ENCODE results near the gene YIPF4.
A peak's percentile ranks its signal among the peaks of the same experiment; 100 is the strongest.
"Not testable (repeated sequence)": the region's sequence is repeated elsewhere in the genome, so short reads cannot be mapped to it uniquely, and the experiment has no call there.

The YIPF4 gene

GRCh38 chr2:32258242-32258641 is 19.5 kb upstream of the YIPF4 start:
- DNase-seq (ENCODE audit: insufficient read length), result no peak
- no peak for TF ChIP-seq POLR2AphosphoS5 (IDR thresholded peaks at IDR 0.05; ENCODE audit: low read depth, low read length)
- no peak for TF ChIP-seq POLR2A (IDR thresholded peaks at IDR 0.05; ENCODE audit: low read depth, low read length)
- no peak for TF ChIP-seq TAF1 (IDR thresholded peaks at IDR 0.05; ENCODE audit: borderline replicate concordance, low read depth, low read length)
- no peak for FAIRE-seq

GRCh38 chr2:32260376-32260775 is 17.3 kb upstream of the YIPF4 start:
- FAIRE-seq, result no peak

GRCh38 chr2:32262105-32262504 is 15.6 kb upstream of the YIPF4 start:
- FAIRE-seq (no peak), DNase-seq (ENCODE audit: insufficient read length) (no peak)
- TF ChIP-seq POLR2A (IDR thresholded peaks at IDR 0.05; ENCODE audit: low read depth, low read length), result no peak
- TF ChIP-seq POLR2AphosphoS5 (IDR thresholded peaks at IDR 0.05; ENCODE audit: low read depth, low read length), result no peak
- no peak for TF ChIP-seq TAF1 (IDR thresholded peaks at IDR 0.05; ENCODE audit: borderline replicate concordance, low read depth, low read length)

More at GRCh38 chr2:32260376-32260775, 17.3 kb upstream of the YIPF4 start:
- TF ChIP-seq POLR2AphosphoS5 (IDR thresholded peaks at IDR 0.05; ENCODE audit: low read depth, low read length), result no peak
- no peak for TF ChIP-seq TAF1 (IDR thresholded peaks at IDR 0.05; ENCODE audit: borderline replicate concordance, low read depth, low read length)
- no peak for TF ChIP-seq POLR2A (IDR thresholded peaks at IDR 0.05; ENCODE audit: low read depth, low read length)
- DNase-seq (ENCODE audit: insufficient read length), result no peak

GRCh38 chr2:32264422-32265105 is 13.1 kb upstream of the YIPF4 start, which contains the start of gene NLRC4:
Gene NLRC4, minus strand, starts transcription at chr2:32264886. Its CDS starts 8,111 bp downstream, at chr2:32256775.
- TF ChIP-seq TAF1 (IDR thresholded peaks at IDR 0.05; ENCODE audit: borderline replicate concordance, low read depth, low read length), result 0 out of 2 replicates have a peak, but pooled peaks have one; percentile 29
- TF ChIP-seq POLR2AphosphoS5 (IDR thresholded peaks at IDR 0.05; ENCODE audit: low read depth, low read length), result no peak
- FAIRE-seq (peak; percentile 74), DNase-seq (ENCODE audit: insufficient read length) (peak; percentile 24)

- DNase-seq (ENCODE audit: insufficient read length), result no peak
- FAIRE-seq, result no peak
- TF ChIP-seq TAF1 (IDR thresholded peaks at IDR 0.05; ENCODE audit: borderline replicate concordance, low read depth, low read length) (no peak), POLR2AphosphoS5 (IDR thresholded peaks at IDR 0.05; ENCODE audit: low read depth, low read length) (no peak), POLR2A (IDR thresholded peaks at IDR 0.05; ENCODE audit: low read depth, low read length) (no peak)
Measured at GRCh38 chr2:32271063-32271462, 6.6 kb upstream of the YIPF4 start.

GRCh38 chr2:32272279-32272678 is 5.4 kb upstream of the YIPF4 start:
- no peak for DNase-seq (ENCODE audit: insufficient read length)
- no peak for FAIRE-seq
- TF ChIP-seq TAF1 (IDR thresholded peaks at IDR 0.05; ENCODE audit: borderline replicate concordance, low read depth, low read length) (no peak), POLR2AphosphoS5 (IDR thresholded peaks at IDR 0.05; ENCODE audit: low read depth, low read length) (no peak), POLR2A (IDR thresholded peaks at IDR 0.05; ENCODE audit: low read depth, low read length) (no peak)

GRCh38 chr2:32274289-32274688 is 3.4 kb upstream of the YIPF4 start:
- no peak for FAIRE-seq
- no peak for TF ChIP-seq POLR2AphosphoS5 (IDR thresholded peaks at IDR 0.05; ENCODE audit: low read depth, low read length)
- TF ChIP-seq POLR2A (IDR thresholded peaks at IDR 0.05; ENCODE audit: low read depth, low read length), result no peak
- TF ChIP-seq TAF1 (IDR thresholded peaks at IDR 0.05; ENCODE audit: borderline replicate concordance, low read depth, low read length), result no peak

GRCh38 chr2:32275790-32276189 is 1.9 kb upstream of the YIPF4 start:
- not testable (repeated sequence) for DNase-seq (ENCODE audit: insufficient read length); FAIRE-seq

More at GRCh38 chr2:32274289-32274688, 3.4 kb upstream of the YIPF4 start:
- DNase-seq (ENCODE audit: insufficient read length), result no peak

GRCh38 chr2:32277363-32277673 is 386 bp upstream of the YIPF4 start:
- DNase-seq (ENCODE audit: insufficient read length), result no peak
- no peak for TF ChIP-seq POLR2A (IDR thresholded peaks at IDR 0.05; ENCODE audit: low read depth, low read length)
- FAIRE-seq, result no peak

- DNase-seq (ENCODE audit: insufficient read length), result no peak
- FAIRE-seq, result no peak
- TF ChIP-seq POLR2A (IDR thresholded peaks at IDR 0.05; ENCODE audit: low read depth, low read length) (no peak), POLR2AphosphoS5 (IDR thresholded peaks at IDR 0.05; ENCODE audit: low read depth, low read length) (no peak), TAF1 (IDR thresholded peaks at IDR 0.05; ENCODE audit: borderline replicate concordance, low read depth, low read length) (no peak)
Measured at GRCh38 chr2:32278478-32278853, 762 bp downstream of the YIPF4 start.

- FAIRE-seq (no peak), DNase-seq (ENCODE audit: insufficient read length) (no peak)
- no peak for TF ChIP-seq POLR2A (IDR thresholded peaks at IDR 0.05; ENCODE audit: low read depth, low read length)
- no peak for TF ChIP-seq TAF1 (IDR thresholded peaks at IDR 0.05; ENCODE audit: borderline replicate concordance, low read depth, low read length)
- TF ChIP-seq POLR2AphosphoS5 (IDR thresholded peaks at IDR 0.05; ENCODE audit: low read depth, low read length), result no peak
Measured at GRCh38 chr2:32284321-32284720, 6.6 kb downstream of the YIPF4 start.

GRCh38 chr2:32289165-32289999 is 11.7 kb downstream of the YIPF4 start:
- FAIRE-seq, result no peak
- DNase-seq (ENCODE audit: insufficient read length), result no peak
- TF ChIP-seq POLR2A (IDR thresholded peaks at IDR 0.05; ENCODE audit: low read depth, low read length), result no peak
